ENCODE results near the gene PCSK6.

GRCh38 chr15:101450403-101451265 is 38.9 kb downstream of the PCSK6 start:
- TF ChIP-seq POLR2A (IDR thresholded peaks at IDR 0.05) (no peak), CTCF (IDR thresholded peaks at IDR 0.05) (no peak), POLR2AphosphoS5 (IDR thresholded peaks at IDR 0.05) (no peak)
